Measurements from ENCODE around the gene ZCCHC9.

ZCCHC9 gene

GRCh38 chr5:81297531-81297930, 3.9 kb upstream of the ZCCHC9 start:
- Mint-ChIP-seq H3K36me3 (ENCODE audit: low read depth) (peaks cover 25% of the 10 kb centered on the region), H3K4me3 (no peak overlapping the region), H3K27ac (peak overlapping the region; percentile 10), H3K4me1 (peaks cover 30% of the 10 kb centered on the region), H3K9me3 (peaks cover 23% of the 10 kb centered on the region), H3K27me3 (ENCODE audit: low read depth, poor library complexity) (no peaks in the 10 kb centered on the region)
- TF ChIP-seq, protein P1, sequence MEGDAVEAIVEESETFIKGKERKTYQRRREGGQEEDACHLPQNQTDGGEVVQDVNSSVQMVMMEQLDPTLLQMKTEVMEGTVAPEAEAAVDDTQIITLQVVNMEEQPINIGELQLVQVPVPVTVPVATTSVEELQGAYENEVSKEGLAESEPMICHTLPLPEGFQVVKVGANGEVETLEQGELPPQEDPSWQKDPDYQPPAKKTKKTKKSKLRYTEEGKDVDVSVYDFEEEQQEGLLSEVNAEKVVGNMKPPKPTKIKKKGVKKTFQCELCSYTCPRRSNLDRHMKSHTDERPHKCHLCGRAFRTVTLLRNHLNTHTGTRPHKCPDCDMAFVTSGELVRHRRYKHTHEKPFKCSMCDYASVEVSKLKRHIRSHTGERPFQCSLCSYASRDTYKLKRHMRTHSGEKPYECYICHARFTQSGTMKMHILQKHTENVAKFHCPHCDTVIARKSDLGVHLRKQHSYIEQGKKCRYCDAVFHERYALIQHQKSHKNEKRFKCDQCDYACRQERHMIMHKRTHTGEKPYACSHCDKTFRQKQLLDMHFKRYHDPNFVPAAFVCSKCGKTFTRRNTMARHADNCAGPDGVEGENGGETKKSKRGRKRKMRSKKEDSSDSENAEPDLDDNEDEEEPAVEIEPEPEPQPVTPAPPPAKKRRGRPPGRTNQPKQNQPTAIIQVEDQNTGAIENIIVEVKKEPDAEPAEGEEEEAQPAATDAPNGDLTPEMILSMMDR (IDR thresholded peaks at IDR 0.05): no peak
- no peak for DNase-seq

GRCh38 chr5:81300921-81301270, 491 bp upstream of the ZCCHC9 start:
- TF ChIP-seq, protein P1 (IDR thresholded peaks at IDR 0.05): no peak
- H3K27ac Mint-ChIP-seq: peak overlapping the region; percentile 99
- H3K4me1 Mint-ChIP-seq: peaks cover 34% of the 10 kb centered on the region
- no peak for DNase-seq
- H3K9me3 Mint-ChIP-seq: no peaks in the 10 kb centered on the region
- H3K4me3 Mint-ChIP-seq: peak overlapping the region; percentile 99
- no peaks in the 10 kb centered on the region for H3K27me3 Mint-ChIP-seq (ENCODE audit: low read depth, poor library complexity)
- peaks cover 6% of the 10 kb centered on the region for H3K36me3 Mint-ChIP-seq (ENCODE audit: low read depth)

GRCh38 chr5:81302596-81302995, 1.2 kb downstream of the ZCCHC9 start:
- no peak for DNase-seq
- TF ChIP-seq, protein P1 (IDR thresholded peaks at IDR 0.05): no peak
- H3K4me1 Mint-ChIP-seq: peaks cover 34% of the 10 kb centered on the region
- H3K9me3 Mint-ChIP-seq: no peaks in the 10 kb centered on the region
- peaks cover 6% of the 10 kb centered on the region for H3K36me3 Mint-ChIP-seq (ENCODE audit: low read depth)
- peak overlapping the region; percentile 99 for H3K4me3 Mint-ChIP-seq
- no peak overlapping the region for H3K27ac Mint-ChIP-seq
- no peaks in the 10 kb centered on the region for H3K27me3 Mint-ChIP-seq (ENCODE audit: low read depth, poor library complexity)

DNA sequence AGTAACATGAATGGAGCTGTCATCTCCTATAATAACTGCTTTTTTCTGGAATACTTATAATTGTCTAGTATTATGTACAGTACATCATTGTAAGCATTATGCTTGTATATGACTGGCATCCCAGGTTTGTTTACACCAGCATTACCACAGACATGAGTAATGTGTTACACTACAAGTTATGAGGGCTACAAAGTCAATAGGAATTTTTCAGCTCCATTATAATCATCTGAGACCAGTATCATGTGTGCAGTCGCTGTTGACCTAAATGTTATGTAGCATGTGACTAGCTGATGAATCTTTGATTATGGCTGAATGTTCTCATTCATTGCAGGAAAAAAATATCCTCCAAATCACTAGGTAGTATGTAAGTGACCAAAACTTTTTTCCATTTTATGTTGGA, 2.2 kb downstream of the ZCCHC9 start:
- Mint-ChIP-seq H3K4me1 (peaks cover 30% of the 10 kb centered on the region), H3K27ac (no peak overlapping the region), H3K27me3 (ENCODE audit: low read depth, poor library complexity) (no peaks in the 10 kb centered on the region), H3K9me3 (no peaks in the 10 kb centered on the region), H3K36me3 (ENCODE audit: low read depth) (peaks cover 9% of the 10 kb centered on the region), H3K4me3 (peak overlapping the region; percentile 54)
- DNase-seq: no peak
- TF ChIP-seq, protein P1 (IDR thresholded peaks at IDR 0.05): no peak

GRCh38 chr5:81305785-81306184, 4.4 kb downstream of the ZCCHC9 start:
- H3K27ac Mint-ChIP-seq: no peak overlapping the region
- peaks cover 9% of the 10 kb centered on the region for H3K4me1 Mint-ChIP-seq
- H3K4me3 Mint-ChIP-seq: no peak overlapping the region
- H3K27me3 Mint-ChIP-seq (ENCODE audit: low read depth, poor library complexity): no peaks in the 10 kb centered on the region
- no peaks in the 10 kb centered on the region for H3K9me3 Mint-ChIP-seq
- no peak for DNase-seq
- H3K36me3 Mint-ChIP-seq (ENCODE audit: low read depth): peaks cover 18% of the 10 kb centered on the region
- TF ChIP-seq, protein P1 (IDR thresholded peaks at IDR 0.05): no peak

- H3K36me3 Mint-ChIP-seq (ENCODE audit: low read depth): peaks cover 24% of the 10 kb centered on the region
- H3K4me3 Mint-ChIP-seq: no peak overlapping the region
- DNase-seq: no peak
- TF ChIP-seq, protein P1 (IDR thresholded peaks at IDR 0.05): no peak
- no peaks in the 10 kb centered on the region for H3K4me1 Mint-ChIP-seq
- no peak overlapping the region for H3K27ac Mint-ChIP-seq
- H3K27me3 Mint-ChIP-seq (ENCODE audit: low read depth, poor library complexity): no peaks in the 10 kb centered on the region
- no peaks in the 10 kb centered on the region for H3K9me3 Mint-ChIP-seq
Measured at GRCh38 chr5:81308836-81309235, 7.4 kb downstream of the ZCCHC9 start.
